Measurements from ENCODE around the gene RAI1.

RAI1 gene

GRCh38 chr17:17820046-17820445 lies 138.8 kb downstream of the RAI1 start:
- DNase-seq, result no peak

GRCh38 chr17:17820463-17821158 lies 139.4 kb downstream of the RAI1 start:
- DNase-seq, result no peak

- no peak for DNase-seq
Observed at GRCh38 chr17:17822189-17822588, 140.9 kb downstream of the RAI1 start.

- no peak for DNase-seq
Observed at GRCh38 chr17:17822616-17823015, 141.4 kb downstream of the RAI1 start.

- peak; percentile 64 to 69 for DNase-seq
Observed at GRCh38 chr17:17823433-17824118, 142.3 kb downstream of the RAI1 start.

- no peak for DNase-seq
Observed at GRCh38 chr17:17824119-17824782, 143.0 kb downstream of the RAI1 start.

- DNase-seq, result no peak
Observed at GRCh38 chr17:17824783-17825614, 143.7 kb downstream of the RAI1 start.

GRCh38 chr17:17826342-17826713 lies 145.1 kb downstream of the RAI1 start:
- no peak for DNase-seq

GRCh38 chr17:17826942-17827785 lies 145.9 kb downstream of the RAI1 start:
- no peak for DNase-seq

- DNase-seq, result no peak
Observed at GRCh38 chr17:17827826-17828621, 146.8 kb downstream of the RAI1 start.

GRCh38 chr17:17830269-17830567 lies 149.0 kb downstream of the RAI1 start:
- DNase-seq, result no peak

- DNase-seq, result no peak
Observed at GRCh38 chr17:17830740-17831207, 149.5 kb downstream of the RAI1 start.

- no peak for DNase-seq
Observed at GRCh38 chr17:17831208-17832031, 150.2 kb downstream of the RAI1 start.

- no peak for DNase-seq
Observed at GRCh38 chr17:17832032-17832363, 150.7 kb downstream of the RAI1 start.

- no peak for DNase-seq
Observed at GRCh38 chr17:17833658-17834357, 152.6 kb downstream of the RAI1 start.

- no peak for DNase-seq
Observed at GRCh38 chr17:17834974-17835373, 153.7 kb downstream of the RAI1 start.

GRCh38 chr17:17835415-17836249 lies 154.4 kb downstream of the RAI1 start:
- no peak for DNase-seq

GRCh38 chr17:17836250-17836817 lies 155.1 kb downstream of the RAI1 start:
- DNase-seq, result peak; percentile 98

All from stimulated activated CD4-positive, alpha-beta T cell treated with anti-CD3 and anti-CD28 coated beads, Interleukin-2, amount 100 ng/mL, for 48 hours (primary cell).